ENCODE measurements around the gene ANGPT4. TPM values are rescaled to one million over a fixed set of nuclear protein-coding genes. Genes with fewer than 3 reads are reported as not detected.

ANGPT4 gene
- total RNA-seq, 1 donor from 2014 or later: 0.07 TPM

GRCh38 chr20:826695-827323 is 89.3 kb downstream of the ANGPT4 start:
- peak; percentile 51 for DNase-seq (ENCODE audit: extremely low spot score, unreplicated experiment)
- Mint-ChIP-seq H3K9me3 (no peaks in the 10 kb centered on the region), H3K27ac (no peak overlapping the region), H3K4me3 (no peak overlapping the region), H3K36me3 (no peaks in the 10 kb centered on the region), H3K4me1 (ENCODE audit: unreplicated experiment) (peaks cover 8% of the 10 kb centered on the region), H3K27me3 (no peaks in the 10 kb centered on the region)
- no peak for TF ChIP-seq CTCF (conservative IDR thresholded peaks at IDR 0.05)

GRCh38 chr20:825710-826421 is 90.3 kb downstream of the ANGPT4 start:
- DNase-seq (ENCODE audit: extremely low spot score, unreplicated experiment): peak; percentile 42
- H3K4me3 Mint-ChIP-seq: no peak overlapping the region
- no peaks in the 10 kb centered on the region for H3K9me3 Mint-ChIP-seq
- H3K27ac Mint-ChIP-seq: no peak overlapping the region
- no peaks in the 10 kb centered on the region for H3K27me3 Mint-ChIP-seq
- H3K36me3 Mint-ChIP-seq: no peaks in the 10 kb centered on the region
- no peak for TF ChIP-seq CTCF (conservative IDR thresholded peaks at IDR 0.05)
- peaks cover 13% of the 10 kb centered on the region for H3K4me1 Mint-ChIP-seq (ENCODE audit: unreplicated experiment)

GRCh38 chr20:824916-825315 is 91.2 kb downstream of the ANGPT4 start:
- peak; percentile 40 for DNase-seq (ENCODE audit: extremely low spot score, unreplicated experiment)
- H3K9me3 Mint-ChIP-seq: no peaks in the 10 kb centered on the region
- no peaks in the 10 kb centered on the region for H3K36me3 Mint-ChIP-seq
- no peaks in the 10 kb centered on the region for H3K27me3 Mint-ChIP-seq
- H3K4me3 Mint-ChIP-seq: no peak overlapping the region
- H3K4me1 Mint-ChIP-seq (ENCODE audit: unreplicated experiment): peaks cover 13% of the 10 kb centered on the region
- no peak overlapping the region for H3K27ac Mint-ChIP-seq
- TF ChIP-seq CTCF (conservative IDR thresholded peaks at IDR 0.05): no peak

GRCh38 chr20:824490-824889 is 91.6 kb downstream of the ANGPT4 start:
- H3K36me3 Mint-ChIP-seq: no peaks in the 10 kb centered on the region
- no peak overlapping the region for H3K4me3 Mint-ChIP-seq
- DNase-seq (ENCODE audit: extremely low spot score, unreplicated experiment): peak; percentile 2
- no peaks in the 10 kb centered on the region for H3K27me3 Mint-ChIP-seq
- no peaks in the 10 kb centered on the region for H3K9me3 Mint-ChIP-seq
- TF ChIP-seq CTCF (conservative IDR thresholded peaks at IDR 0.05): no peak
- H3K27ac Mint-ChIP-seq: no peak overlapping the region
- H3K4me1 Mint-ChIP-seq (ENCODE audit: unreplicated experiment): peaks cover 12% of the 10 kb centered on the region

- H3K27me3 Mint-ChIP-seq: no peaks in the 10 kb centered on the region
- no peak for DNase-seq (ENCODE audit: extremely low spot score, unreplicated experiment)
- H3K4me1 Mint-ChIP-seq (ENCODE audit: unreplicated experiment): peaks cover 4% of the 10 kb centered on the region
- H3K9me3 Mint-ChIP-seq: no peaks in the 10 kb centered on the region
- no peak overlapping the region for H3K4me3 Mint-ChIP-seq
- no peak overlapping the region for H3K27ac Mint-ChIP-seq
- H3K36me3 Mint-ChIP-seq: no peaks in the 10 kb centered on the region
- TF ChIP-seq CTCF (conservative IDR thresholded peaks at IDR 0.05): no peak
Observed at GRCh38 chr20:823574-823902, 92.6 kb downstream of the ANGPT4 start.

Measured in type B pancreatic cell (in vitro differentiated cells).